Stimulated activated memory B cell treated with anti-CD40 and anti-IgM and Interleukin-4, amounts not matched to agents 10 μg/mL and 1 μg/mL and 100 μg/mL, for 72 hours (primary cell): ENCODE results near the gene NF1.

ENCODE experiments used
- ATAC-seq: fragments of 150-1000 bp; cut with Tn5 transposase; 2 replicates; pipeline ENCODE4 v1.10.0; 2021
- H3K27ac Mint-ChIP-seq: one replicate; pipeline ENCODE4 v1.8.0; 2022; ENCODE audit warnings: mild to moderate bottlenecking, mixed read lengths
- H3K27me3 Mint-ChIP-seq: one replicate; pipeline ENCODE4 v1.8.0; 2022; ENCODE audit warnings: mixed read lengths
- H3K36me3 Mint-ChIP-seq: one replicate; pipeline ENCODE4 v1.8.0; 2022; ENCODE audit warnings: mixed read lengths
- H3K4me1 Mint-ChIP-seq: one replicate; pipeline ENCODE4 v1.8.0; 2022; ENCODE audit warnings: mixed read lengths
- H3K4me3 Mint-ChIP-seq: one replicate; pipeline ENCODE4 v1.8.0; 2022; ENCODE audit warnings: mild to moderate bottlenecking, moderate library complexity, mixed read lengths
- H3K9me3 Mint-ChIP-seq: one replicate; pipeline ENCODE4 v1.8.0; 2022; ENCODE audit warnings: mixed read lengths

NF1 gene

GRCh38 chr17:31387438-31387837 is 292.7 kb downstream of the NF1 start:
- Mint-ChIP-seq H3K36me3 (no peaks in the 10 kb centered on the region), H3K27me3 (peaks cover 26% of the 10 kb centered on the region), H3K4me3 (no peak overlapping the region), H3K27ac (no peak overlapping the region), H3K9me3 (no peaks in the 10 kb centered on the region), H3K4me1 (peaks cover 22% of the 10 kb centered on the region)
- no peak for ATAC-seq

- no peak overlapping the region for H3K27ac Mint-ChIP-seq
- H3K9me3 Mint-ChIP-seq, result no peaks in the 10 kb centered on the region
- H3K4me1 Mint-ChIP-seq, result peaks cover 25% of the 10 kb centered on the region
- ATAC-seq, result no peak
- H3K27me3 Mint-ChIP-seq, result peaks cover 35% of the 10 kb centered on the region
- no peaks in the 10 kb centered on the region for H3K36me3 Mint-ChIP-seq
- H3K4me3 Mint-ChIP-seq, result no peak overlapping the region
Observed at GRCh38 chr17:31388351-31388750, 293.6 kb downstream of the NF1 start.

GRCh38 chr17:31388770-31389656 is 294.2 kb downstream of the NF1 start:
- peak; percentile 55 for ATAC-seq
- no peaks in the 10 kb centered on the region for H3K9me3 Mint-ChIP-seq
- no peak overlapping the region for H3K27ac Mint-ChIP-seq
- H3K4me1 Mint-ChIP-seq, result peaks cover 25% of the 10 kb centered on the region
- peaks cover 42% of the 10 kb centered on the region for H3K27me3 Mint-ChIP-seq
- no peak overlapping the region for H3K4me3 Mint-ChIP-seq
- no peaks in the 10 kb centered on the region for H3K36me3 Mint-ChIP-seq

- Mint-ChIP-seq H3K4me1 (peaks cover 25% of the 10 kb centered on the region), H3K27ac (no peak overlapping the region), H3K27me3 (peaks cover 50% of the 10 kb centered on the region)
Observed at GRCh38 chr17:31389657-31390381, 295.0 kb downstream of the NF1 start.

GRCh38 chr17:31390426-31390747 is 295.6 kb downstream of the NF1 start:
- Mint-ChIP-seq H3K27me3 (peaks cover 51% of the 10 kb centered on the region), H3K4me1 (peaks cover 25% of the 10 kb centered on the region), H3K27ac (no peak overlapping the region), H3K4me3 (peak overlapping the region; percentile 52), H3K36me3 (no peaks in the 10 kb centered on the region), H3K9me3 (no peaks in the 10 kb centered on the region)
- no peak for ATAC-seq

More at GRCh38 chr17:31389657-31390381, 295.0 kb downstream of the NF1 start:
- H3K36me3 Mint-ChIP-seq, result no peaks in the 10 kb centered on the region
- no peaks in the 10 kb centered on the region for H3K9me3 Mint-ChIP-seq
- peak overlapping the region; percentile 52 for H3K4me3 Mint-ChIP-seq
- ATAC-seq, result no peak

GRCh38 chr17:31390748-31391495 is 296.1 kb downstream of the NF1 start:
- Mint-ChIP-seq H3K4me3 (peak overlapping the region; percentile 70), H3K36me3 (no peaks in the 10 kb centered on the region), H3K27me3 (peaks cover 51% of the 10 kb centered on the region), H3K4me1 (peaks cover 25% of the 10 kb centered on the region), H3K27ac (no peak overlapping the region), H3K9me3 (no peaks in the 10 kb centered on the region)
- ATAC-seq, result peak; percentile 32

GRCh38 chr17:31391496-31391949 is 296.7 kb downstream of the NF1 start, which contains the start of gene RAB11FIP4:
RAB11FIP4 (plus strand) TSS chr17:31391675; CDS start chr17:31391853, 178 bp downstream.
- H3K36me3 Mint-ChIP-seq, result no peaks in the 10 kb centered on the region

GRCh38 chr17:31392002-31392855 is 297.5 kb downstream of the NF1 start:
- Mint-ChIP-seq H3K27ac (no peak overlapping the region), H3K9me3 (no peaks in the 10 kb centered on the region), H3K36me3 (no peaks in the 10 kb centered on the region), H3K4me3 (peak overlapping the region; percentile 66), H3K27me3 (peaks cover 51% of the 10 kb centered on the region), H3K4me1 (peaks cover 25% of the 10 kb centered on the region)
- peak; percentile 29 for ATAC-seq

More at GRCh38 chr17:31391496-31391949, 296.7 kb downstream of the NF1 start, which contains the start of gene RAB11FIP4:
- peaks cover 25% of the 10 kb centered on the region for H3K4me1 Mint-ChIP-seq
- no peaks in the 10 kb centered on the region for H3K9me3 Mint-ChIP-seq
- no peak within 1 kb of the TSS for H3K27ac Mint-ChIP-seq
- ATAC-seq, result peak; percentile 59
- H3K4me3 Mint-ChIP-seq, result peak within 1 kb of the TSS; percentile 70
- H3K27me3 Mint-ChIP-seq, result peaks cover 51% of the 10 kb centered on the region

- H3K36me3 Mint-ChIP-seq, result no peaks in the 10 kb centered on the region
- H3K9me3 Mint-ChIP-seq, result no peaks in the 10 kb centered on the region
- H3K4me3 Mint-ChIP-seq, result peak overlapping the region; percentile 66
- H3K27me3 Mint-ChIP-seq, result peaks cover 52% of the 10 kb centered on the region
- no peak overlapping the region for H3K27ac Mint-ChIP-seq
- H3K4me1 Mint-ChIP-seq, result peaks cover 25% of the 10 kb centered on the region
- ATAC-seq, result no peak
Observed at GRCh38 chr17:31392856-31393748, 298.3 kb downstream of the NF1 start.

GRCh38 chr17:31393749-31394146 is 299.0 kb downstream of the NF1 start:
- Mint-ChIP-seq H3K9me3 (no peaks in the 10 kb centered on the region), H3K27ac (no peak overlapping the region), H3K4me1 (peaks cover 25% of the 10 kb centered on the region), H3K27me3 (peaks cover 58% of the 10 kb centered on the region), H3K36me3 (no peaks in the 10 kb centered on the region), H3K4me3 (no peak overlapping the region)
- no peak for ATAC-seq

GRCh38 chr17:31394544-31394943 is 299.8 kb downstream of the NF1 start:
- Mint-ChIP-seq H3K9me3 (no peaks in the 10 kb centered on the region), H3K4me1 (peaks cover 22% of the 10 kb centered on the region), H3K27me3 (peaks cover 54% of the 10 kb centered on the region), H3K27ac (no peak overlapping the region), H3K36me3 (no peaks in the 10 kb centered on the region), H3K4me3 (no peak overlapping the region)
- ATAC-seq, result no peak

- Mint-ChIP-seq H3K27ac (no peak overlapping the region), H3K4me1 (peaks cover 3% of the 10 kb centered on the region), H3K4me3 (no peak overlapping the region), H3K36me3 (no peaks in the 10 kb centered on the region), H3K9me3 (no peaks in the 10 kb centered on the region), H3K27me3 (peaks cover 45% of the 10 kb centered on the region)
- ATAC-seq, result no peak
Observed at GRCh38 chr17:31397256-31397939, 302.6 kb downstream of the NF1 start.
